ENCODE data around the gene JUN.
A peak's percentile ranks its signal among the peaks of the same experiment; 100 is the strongest.
"Not testable (repeated sequence)": the region's sequence is repeated elsewhere in the genome, so short reads cannot be mapped to it uniquely, and the experiment has no call there.

JUN gene

GRCh38 chr1:58805716-58806571, 22.1 kb upstream of the JUN start:
- no peak for DNase-seq

GRCh38 chr1:58804853-58805565, 21.2 kb upstream of the JUN start:
- no peak for DNase-seq

- DNase-seq, result no peak
Observed at GRCh38 chr1:58803858-58804257, 20.0 kb upstream of the JUN start.

- no peak for DNase-seq
Observed at GRCh38 chr1:58802640-58803399, 19.0 kb upstream of the JUN start.

- not testable (repeated sequence) for DNase-seq
Observed at GRCh38 chr1:58801286-58801685, 17.4 kb upstream of the JUN start.

DNA sequence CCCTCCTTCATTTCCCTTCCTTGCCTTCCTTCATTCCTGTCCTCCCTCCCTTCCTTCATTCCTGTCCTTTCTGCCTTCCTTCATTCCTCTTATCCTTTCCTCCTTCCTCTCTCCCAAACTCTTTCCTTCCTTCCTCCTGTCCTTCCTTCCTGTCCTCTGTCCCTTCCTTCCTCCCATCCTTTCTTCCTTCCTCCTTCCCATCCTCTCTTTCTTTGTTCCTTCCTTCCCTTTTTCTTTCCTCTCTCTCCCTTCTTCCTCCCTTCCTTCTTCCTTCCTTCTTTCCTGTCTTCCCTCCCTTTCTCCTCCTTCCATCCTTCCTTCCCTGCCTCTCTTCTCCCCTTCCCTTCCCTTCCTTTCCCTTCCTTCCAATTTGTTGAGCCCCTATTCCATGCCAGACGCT, 15.8 kb upstream of the JUN start:
- no peak for DNase-seq

- no peak for DNase-seq
Observed at GRCh38 chr1:58798910-58799442, 15.1 kb upstream of the JUN start.

GRCh38 chr1:58796416-58796815, 12.6 kb upstream of the JUN start:
- no peak for DNase-seq

GRCh38 chr1:58794585-58794984, 10.7 kb upstream of the JUN start:
- no peak for DNase-seq

DNA sequence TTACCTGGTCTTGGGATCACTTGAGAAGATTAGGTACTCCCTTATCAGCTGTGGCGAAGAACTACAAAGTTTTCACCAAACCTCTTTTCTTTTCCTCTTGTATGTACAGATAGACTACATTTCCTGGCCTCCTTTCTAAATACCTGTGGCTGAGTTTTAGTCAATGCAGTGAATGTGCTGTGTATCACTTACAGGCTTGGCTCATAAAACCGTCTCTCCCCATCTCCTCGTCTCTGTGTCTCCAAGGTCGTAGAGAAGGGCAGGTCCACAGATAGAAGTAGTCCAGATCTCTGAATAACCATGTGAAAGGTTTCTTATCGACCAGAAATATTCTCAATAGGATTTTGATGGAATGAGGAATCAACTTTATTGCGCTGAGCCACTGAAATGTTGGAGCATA, 9.0 kb upstream of the JUN start:
- DNase-seq, result no peak

- no peak for DNase-seq
Observed at GRCh38 chr1:58791106-58791505, 7.3 kb upstream of the JUN start.

DNA sequence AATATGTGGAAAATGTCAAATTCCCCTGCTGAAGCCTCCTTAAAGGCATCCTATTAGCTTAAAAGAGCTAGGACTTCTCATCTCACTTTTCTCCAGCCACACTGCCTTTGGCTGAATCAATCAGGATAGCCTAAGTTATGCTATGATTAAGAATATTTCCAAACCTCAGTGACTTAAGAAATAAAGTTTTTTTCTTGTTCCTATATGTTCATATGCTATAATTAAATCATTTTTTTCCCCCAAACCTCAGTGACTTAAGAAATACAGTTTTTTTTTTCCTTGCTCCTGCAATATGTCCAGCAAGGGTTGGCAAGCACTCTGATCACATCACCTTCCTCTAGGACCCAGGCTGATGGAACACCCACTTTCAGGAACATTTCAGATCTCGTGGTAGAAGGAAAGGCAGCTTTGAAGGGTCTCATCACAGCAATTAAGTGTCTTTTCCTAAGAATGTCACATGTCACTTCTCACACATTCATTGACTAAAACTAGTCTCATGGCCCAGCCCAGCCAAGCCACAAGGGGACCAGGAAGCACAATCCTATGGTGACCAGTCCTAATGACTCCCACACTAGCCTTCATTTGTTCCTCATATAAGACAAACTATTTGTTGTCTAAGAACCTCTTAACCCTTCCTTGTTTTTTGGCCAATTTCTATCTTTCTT, 6.3 kb upstream of the JUN start:
- no peak for DNase-seq

DNA sequence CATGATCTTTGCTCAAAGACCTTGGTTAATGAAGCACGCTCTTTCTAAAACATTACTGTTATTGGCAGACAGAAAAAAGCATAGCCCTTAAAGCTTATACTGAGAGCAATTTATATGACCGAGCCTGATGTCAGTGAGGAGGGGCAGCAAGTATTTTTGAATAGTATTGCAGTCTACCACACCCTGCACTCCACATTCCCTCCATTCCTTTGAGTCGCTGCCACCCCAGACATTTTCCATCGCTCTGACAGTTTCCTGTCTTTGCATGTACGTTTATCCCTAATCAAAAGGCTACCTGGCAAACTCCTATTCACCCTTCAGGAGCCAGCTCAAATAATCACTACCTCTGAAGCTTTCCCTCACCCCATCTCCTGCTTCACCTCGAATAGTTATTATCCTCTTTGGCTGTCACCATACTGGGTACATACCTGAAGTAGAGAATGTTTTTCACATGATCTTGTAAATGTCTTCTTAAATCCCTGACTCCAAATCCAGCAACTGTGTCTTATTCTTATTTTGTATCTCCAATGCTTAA, 5.5 kb upstream of the JUN start:
- DNase-seq, result no peak

DNA sequence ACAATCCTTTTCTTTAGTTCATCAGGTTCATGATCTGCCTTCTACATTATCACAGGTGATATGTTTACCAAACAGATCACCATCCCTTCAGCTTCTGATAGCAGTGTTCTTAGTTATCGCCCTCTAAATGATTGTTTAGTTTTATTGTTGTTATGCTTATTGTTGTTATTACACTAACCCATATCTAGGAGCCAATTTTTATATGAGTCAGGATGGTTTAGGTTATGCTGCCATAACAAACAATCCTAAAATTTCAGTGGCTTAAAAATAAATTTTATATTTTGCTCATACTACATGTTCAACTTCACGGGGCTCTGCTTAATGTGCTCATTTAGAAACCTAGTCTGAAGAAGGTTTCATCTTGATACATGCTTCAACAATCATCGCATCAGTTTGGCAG, 4.4 kb upstream of the JUN start:
- DNase-seq, result no peak

GRCh38 chr1:58786927-58787245, 3.0 kb upstream of the JUN start:
- no peak for DNase-seq

- no peak for DNase-seq
Observed at GRCh38 chr1:58786184-58786926, 2.5 kb upstream of the JUN start.

DNA sequence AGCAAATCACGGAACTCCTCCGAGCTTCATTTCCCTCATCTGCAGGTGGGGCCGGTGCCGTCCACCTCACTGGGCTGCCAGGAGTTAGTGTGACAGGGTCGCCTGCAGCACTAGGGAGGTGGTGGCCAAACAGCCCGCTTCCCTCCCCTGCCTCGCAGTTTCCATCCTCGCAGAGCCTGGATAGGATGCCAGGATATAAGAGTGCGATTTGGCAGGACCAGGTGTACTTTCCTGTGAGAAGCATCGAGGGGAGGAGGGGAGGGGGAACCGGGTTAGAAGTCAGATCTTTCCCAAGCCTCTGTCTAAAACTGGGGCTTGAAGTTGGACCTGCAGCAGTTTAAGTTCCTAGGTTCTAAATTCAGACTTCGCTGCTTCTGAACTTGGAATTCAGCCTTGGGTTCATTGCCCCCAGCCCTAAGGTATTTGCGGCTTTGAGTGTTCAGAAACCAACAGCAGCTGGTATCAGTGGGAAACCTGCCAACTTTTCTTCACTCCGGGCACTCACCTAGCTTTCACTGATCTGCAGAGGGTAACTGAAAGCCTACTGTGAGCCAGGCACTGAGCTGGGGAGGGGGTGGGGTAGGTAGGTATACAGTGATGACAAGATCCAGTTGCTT, 1.7 kb upstream of the JUN start:
- peak; percentile 5 for DNase-seq

GRCh38 chr1:58784758-58785441, 1.1 kb upstream of the JUN start:
- peak; percentile 79 for DNase-seq

- DNase-seq, result peak; percentile 63
Observed at GRCh38 chr1:58783090-58783992, 506 bp downstream of the JUN start.

Data from stimulated activated CD4-positive, alpha-beta T cell treated with anti-CD3 and anti-CD28 coated beads, Interleukin-15, amount 100 ng/mL, for 24 hours (primary cell).